A673 (cell line): ENCODE results near the gene PNPT1. TPM values are rescaled to one million over a fixed set of nuclear protein-coding genes. Genes with fewer than 3 reads are reported as not detected.
"Not testable (repeated sequence)": the region's sequence is repeated elsewhere in the genome, so short reads cannot be mapped to it uniquely, and the experiment has no call there.

Source experiments
- Bru-seq: library from RNA; stranded (reverse); fragments of 400-500 nt; gene quantifications from one replicate; lab custom pipeline; 2021; lab: Mats Ljungman, UMichigan
- BruChase-seq, 2 experiments: library from RNA; stranded (reverse); fragments of 400-500 nt; gene quantifications; one replicate each; lab custom pipeline; 2021; lab: Mats Ljungman, UMichigan
- BruUV-seq: library from RNA; stranded (reverse); fragments of 400-500 nt; replicated peaks from 2 replicates; lab custom pipeline; 2021; lab: Mats Ljungman, UMichigan
- CTCF ChIA-PET: fragments of 300-600 bp; sonication (Branson Sonifier 250); formaldehyde crosslinking; loops from one replicate; lab custom pipeline; 2022; ENCODE audit warnings: antibody characterized with exemption; lab: Charles Lee
- POLR2A ChIA-PET: fragments of 300-600 bp; sonication (Branson Sonifier 250); formaldehyde crosslinking; loops from one replicate; lab custom pipeline; 2022; ENCODE audit warnings: antibody characterized with exemption; ENCODE audit not compliant: low non-redundant PET; lab: Charles Lee
- DNase-seq: peaks from one replicate; pipeline ENCODE4 v3.0.0-alpha.2; 2015; ENCODE audit warnings: low spot score
- H3K27ac ChIP-seq: fragments of 200-600 bp; sonication (generic); 2 replicates; pipeline ENCODE4 v1.5.1; 2016; ENCODE audit warnings: mixed run types, low read depth, mild to moderate bottlenecking, mixed read lengths, antibody characterized with exemption, low read length; ENCODE audit not compliant: poor library complexity, severe bottlenecking
- H3K27me3 ChIP-seq: fragments of 200-600 bp; sonication (generic); replicated peaks from 2 replicates; pipeline ENCODE4 v1.6.1; 2017; ENCODE audit warnings: mixed run types, low read depth, mild to moderate bottlenecking, mixed read lengths, antibody characterized with exemption, low read length; ENCODE audit not compliant: insufficient read depth, poor library complexity
- H3K36me3 ChIP-seq: fragments of 200-600 bp; sonication (generic); 2 replicates; pipeline ENCODE4 v1.6.1; 2016; ENCODE audit warnings: mixed run types, mild to moderate bottlenecking, mixed read lengths, antibody characterized with exemption, low read length; ENCODE audit not compliant: insufficient read depth, poor library complexity, severe bottlenecking
- H3K4me1 ChIP-seq: fragments of 200-600 bp; sonication (generic); 2 replicates; pipeline ENCODE4 v1.6.1; 2017; ENCODE audit warnings: mixed run types, mild to moderate bottlenecking, mixed read lengths, antibody characterized with exemption, low read length; ENCODE audit not compliant: insufficient read depth, poor library complexity, severe bottlenecking
- H3K4me3 ChIP-seq: fragments of 200-600 bp; sonication (generic); 2 replicates; pipeline ENCODE4 v1.5.1; 2016; ENCODE audit warnings: low read depth, mixed run types, mild to moderate bottlenecking, mixed read lengths, low read length; ENCODE audit not compliant: poor library complexity, severe bottlenecking
- H3K9me3 ChIP-seq: fragments of 200-600 bp; sonication (generic); 2 replicates; pipeline ENCODE4 v1.6.1; 2016; ENCODE audit warnings: mixed run types, low read depth, mild to moderate bottlenecking, mixed read lengths, antibody characterized with exemption, low read length; ENCODE audit not compliant: poor library complexity, severe bottlenecking
- CTCF ChIP-seq: fragments of 300-800, 200-600 bp; sonication (generic); conservative IDR thresholded peaks from 2 replicates; pipeline ENCODE4 v1.5.1; 2017; ENCODE audit warnings: low read depth, mild to moderate bottlenecking, antibody characterized with exemption, low read length, moderate library complexity, mixed read lengths
- EZH2 ChIP-seq: fragments of 200-600 bp; sonication (generic); IDR thresholded peaks from 2 replicates; pipeline ENCODE4 v1.6.1; 2017; ENCODE audit warnings: borderline replicate concordance, low read depth, mild to moderate bottlenecking, mixed read lengths, antibody characterized with exemption, low read length; ENCODE audit not compliant: poor library complexity, severe bottlenecking
- intact Hi-C: fragments of 100-400 bp; cut with micrococcal nuclease; formaldehyde crosslinking; loops from one replicate; pipeline ENCODE4 v1.10.0; 2022; ENCODE audit not compliant: unreplicated experiment
- long read RNA-seq: library from polyadenylated mRNA; stranded (forward); transcript quantifications from one replicate; pipeline ENCODE4 v2.0.0, GENCODE V29; 2022
- total RNA-seq: library from RNA; stranded (reverse); gene quantifications from 2 replicates; pipeline ENCODE4 v1.2.3, GENCODE V29; 2021

PNPT1 gene
- total RNA-seq: 50.4 and 53.3 TPM in 2 replicates
- percentile 86 among the genes with signal in this experiment for Bru-seq, nascent RNA
- BruChase-seq, experiment 1, labeled RNA remaining after a 2-hour chase: percentile 88 among the genes with signal in this experiment
- BruChase-seq, experiment 2, labeled RNA remaining after a 6-hour chase: percentile 88 among the genes with signal in this experiment
- long read RNA-seq, full-length matches to known transcripts: 117 of 167 reads
- long read RNA-seq, partial matches to known transcripts: 6 of 167 reads
- long read RNA-seq, other reads (novel, unspliced or antisense): 44 of 167 reads

- POLR2A ChIA-PET: no interaction called here
- no TSS peak for BruUV-seq
- TF ChIP-seq EZH2 (no peak), CTCF (no peak)
- Histone ChIP-seq H3K4me3 (peak within 1 kb of the TSS; percentile 74), H3K27ac (peak within 1 kb of the TSS; percentile 66), H3K27me3 (no peaks in the 10 kb centered on the region), H3K9me3 (no peaks in the 10 kb centered on the region), H3K36me3 (no peaks in the 10 kb centered on the region), H3K4me1 (no peaks in the 10 kb centered on the region)
- intact Hi-C loops: no loop called here
- CTCF ChIA-PET: no interaction called here
- DNase-seq: peak; percentile 97
Observed at GRCh38 chr2:55693181-55694125, at the start of gene PNPT1. TSS of gene PNPT1 (minus strand) at chr2:55693844. CDS start at chr2:55693823, 21 bp downstream.

GRCh38 chr2:55742996-55743395, 49.4 kb upstream of the PNPT1 start:
- H3K36me3 ChIP-seq: no peaks in the 10 kb centered on the region
- POLR2A ChIA-PET: no interaction called here
- DNase-seq: no peak
- CTCF ChIA-PET: no interaction called here
- H3K4me3 ChIP-seq: no peak overlapping the region
- H3K27me3 ChIP-seq: no peaks in the 10 kb centered on the region
- intact Hi-C loops: no loop called here
- TF ChIP-seq EZH2 (no peak), CTCF (no peak)
- no TSS peak for BruUV-seq
- H3K9me3 ChIP-seq: no peaks in the 10 kb centered on the region
- H3K4me1 ChIP-seq: no peaks in the 10 kb centered on the region
- no peak overlapping the region for H3K27ac ChIP-seq

- CTCF ChIA-PET, H3K4me3 ChIP-seq, H3K36me3 ChIP-seq, DNase-seq, H3K4me1 ChIP-seq, intact Hi-C loops, H3K9me3 ChIP-seq, H3K27ac ChIP-seq, POLR2A ChIA-PET, BruUV-seq: not testable (repeated sequence)
- peaks cover 15% of the 10 kb centered on the region for H3K27me3 ChIP-seq
Observed at GRCh38 chr2:55736019-55736536, 42.4 kb upstream of the PNPT1 start.
